Cardiac ventricle fibroblast (primary cell): Measurements from ENCODE around the gene DLGAP1. TPM values are rescaled to one million over a fixed set of nuclear protein-coding genes. Genes with fewer than 3 reads are reported as not detected.

Experiments
- total RNA-seq: library from RNA; depleted of rRNA; stranded (reverse); fragments of >200 nt; gene quantifications from 2 replicates; pipeline ENCODE4 v1.2.3, GENCODE V29; 2015

DLGAP1 gene
- not detected in 2 replicates for total RNA-seq

GRCh38 chr18:4455113-4455811 is at the start of gene DLGAP1:
DLGAP1 (minus strand) TSS chr18:4455307.

GRCh38 chr18:3450012-3450798 is 1004.9 kb downstream of the DLGAP1 start, which contains the start of gene TGIF1:
TGIF1 (plus strand) TSS chr18:3450172; CDS start chr18:3450490, 318 bp downstream.

